WTC11 (cell line): ENCODE data around the gene RRAGD. TPM values are rescaled to one million over a fixed set of nuclear protein-coding genes. Genes with fewer than 3 reads are reported as not detected.
A peak's percentile ranks its signal among the peaks of the same experiment; 100 is the strongest.

Source experiments
- ATAC-seq: fragments of 200-7000 bp; cut with Tn5 transposase; 2 replicates; pipeline ENCODE4 v1.10.0; 2021; ENCODE audit warnings: mild to moderate bottlenecking, moderate library complexity
- CTCF ChIA-PET: fragments of 300-600 bp; sonication (Branson Sonifier 250); formaldehyde crosslinking; loops from one replicate; lab custom pipeline; 2021; ENCODE audit warnings: antibody characterized with exemption; lab: Charles Lee
- POLR2A ChIA-PET: fragments of 350-600 bp; sonication (Branson Sonifier 250); formaldehyde crosslinking; loops from one replicate; lab custom pipeline; 2021; ENCODE audit warnings: antibody characterized with exemption; lab: Charles Lee
- DNase-seq: peaks from one replicate; pipeline ENCODE4 v3.0.0; 2021; ENCODE audit warnings: low spot score
- H3K27ac Mint-ChIP-seq: 2 replicates; pipeline ENCODE4 v1.8.0; 2021; ENCODE audit warnings: mixed read lengths
- H3K27me3 Mint-ChIP-seq: 2 replicates; pipeline ENCODE4 v1.8.0; 2021; ENCODE audit warnings: low read depth, mild to moderate bottlenecking, moderate library complexity, mixed read lengths
- H3K36me3 Mint-ChIP-seq: 2 replicates; pipeline ENCODE4 v1.8.0; 2021; ENCODE audit warnings: mixed read lengths
- H3K4me1 Mint-ChIP-seq: 2 replicates; pipeline ENCODE4 v1.8.0; 2022; ENCODE audit warnings: mixed read lengths
- H3K4me3 Mint-ChIP-seq: 2 replicates; pipeline ENCODE4 v1.8.0; 2021; ENCODE audit warnings: mild to moderate bottlenecking, moderate library complexity, mixed read lengths
- H3K9me3 Mint-ChIP-seq: 2 replicates; pipeline ENCODE4 v1.8.0; 2021; ENCODE audit warnings: mixed read lengths
- ARID4B ChIP-seq: sonication (generic); formaldehyde crosslinking; IDR thresholded peaks from 2 replicates; pipeline ENCODE4 v1.8.0; 2023; ENCODE audit warnings: missing genetic modification reagents, mild to moderate bottlenecking, borderline replicate concordance
- ATF1 ChIP-seq: sonication (generic); formaldehyde crosslinking; IDR thresholded peaks from 2 replicates; pipeline ENCODE4 v1.8.1; 2023; ENCODE audit warnings: mild to moderate bottlenecking, moderate library complexity, missing genetic modification reagents
- ATF2 ChIP-seq: sonication (generic); formaldehyde crosslinking; IDR thresholded peaks from 2 replicates; pipeline ENCODE4 v1.8.1; 2022; ENCODE audit warnings: low read depth, missing genetic modification reagents, borderline replicate concordance
- CDX4 ChIP-seq: fragments of 250-450 bp; sonication (Bioruptor Pico); IDR thresholded peaks from 2 replicates; pipeline ENCODE4 v1.9.0; 2021; ENCODE audit warnings: moderate library complexity, mild to moderate bottlenecking, inconsistent platforms, borderline replicate concordance
- ERG ChIP-seq: fragments of 250-450 bp; sonication (Bioruptor Pico); IDR thresholded peaks from 2 replicates; pipeline ENCODE4 v1.8.0; 2021; ENCODE audit warnings: mild to moderate bottlenecking
- JAZF1 ChIP-seq: fragments of 250-450 bp; sonication (Bioruptor Pico); IDR thresholded peaks from 2 replicates; pipeline ENCODE4 v1.9.0; 2021; ENCODE audit warnings: moderate library complexity, mild to moderate bottlenecking, inconsistent platforms
- MAX ChIP-seq: sonication (generic); formaldehyde crosslinking; IDR thresholded peaks from 2 replicates; pipeline ENCODE4 v1.8.0; 2022; ENCODE audit warnings: mild to moderate bottlenecking, missing genetic modification reagents
- OVOL2 ChIP-seq: fragments of 250-450 bp; sonication (Bioruptor Pico); IDR thresholded peaks from 2 replicates; pipeline ENCODE4 v1.9.0; 2021; ENCODE audit warnings: mild to moderate bottlenecking, borderline replicate concordance
- STAT6 ChIP-seq: sonication (generic); formaldehyde crosslinking; conservative IDR thresholded peaks from 2 replicates; pipeline ENCODE4 v1.8.1; 2023; ENCODE audit warnings: mild to moderate bottlenecking, low read depth, missing genetic modification reagents, moderate library complexity
- TP53 ChIP-seq: sonication (generic); formaldehyde crosslinking; IDR thresholded peaks from 2 replicates; pipeline ENCODE4 v1.8.1; 2023; ENCODE audit warnings: mild to moderate bottlenecking, missing genetic modification reagents
- ZBTB21 ChIP-seq: sonication (generic); formaldehyde crosslinking; IDR thresholded peaks from 2 replicates; pipeline ENCODE4 v1.8.1; 2023; ENCODE audit warnings: mild to moderate bottlenecking, missing genetic modification reagents, borderline replicate concordance
- ZBTB43 ChIP-seq: sonication (generic); formaldehyde crosslinking; IDR thresholded peaks from 2 replicates; pipeline ENCODE4 v1.8.1; 2023; ENCODE audit warnings: mild to moderate bottlenecking, missing genetic modification reagents
- ZNF281 ChIP-seq: sonication (generic); formaldehyde crosslinking; IDR thresholded peaks from 2 replicates; pipeline ENCODE4 v1.8.0; 2023; ENCODE audit warnings: mild to moderate bottlenecking, missing genetic modification reagents
- total RNA-seq: library from RNA; stranded (reverse); gene quantifications from 3 replicates; pipeline ENCODE4 v1.2.3, GENCODE V29; 2021

Gene RRAGD
- total RNA-seq, 1 experiment from 2014 or later: 25.4 TPM

- Mint-ChIP-seq H3K4me3 (no peak overlapping the region), H3K9me3 (peaks cover 38% of the 10 kb centered on the region), H3K27ac (no peak overlapping the region), H3K27me3 (peaks cover 12% of the 10 kb centered on the region; the same call in 1 of the 2 replicates), H3K4me1 (peaks cover 27% of the 10 kb centered on the region), H3K36me3 (peaks cover 29% of the 10 kb centered on the region)
- ChIA-PET POLR2A (no interaction called here), CTCF (interaction anchor here (0.7 kb wide), 1 partner anchor 18 kb away, joined by 3 read pairs; no protein-coding TSS in a partner anchor)
- ATAC-seq (peak; percentile 65), DNase-seq (no peak)
- no peak for TF ChIP-seq ARID4B
- TF ChIP-seq ZNF281: no peak
- TF ChIP-seq ERG: no peak
- no peak for TF ChIP-seq MAX (CRISPR knock-in tag)
- TF ChIP-seq JAZF1 (CRISPR knock-in tag): no peak
- no peak for TF ChIP-seq OVOL2 (CRISPR knock-in tag)
- TF ChIP-seq CDX4 (CRISPR knock-in tag): no peak
- no peak for TF ChIP-seq ATF2 (CRISPR knock-in tag)
- TF ChIP-seq ZBTB21 (CRISPR knock-in tag): no peak
- no peak for TF ChIP-seq ZBTB43 (CRISPR knock-in tag)
- TF ChIP-seq STAT6: no peak
- TF ChIP-seq TP53 (CRISPR knock-in tag): no peak
- TF ChIP-seq ATF1 (CRISPR knock-in tag): no peak
These were observed 95.0 kb downstream of the RRAGD start for GRCh38 chr6:89317067-89317466.
